Measurements from ENCODE around the gene LRFN5. TPM values are rescaled to one million over a fixed set of nuclear protein-coding genes. Genes with fewer than 3 reads are reported as not detected.

LRFN5 gene
- total RNA-seq, 2 donors from 2014 or later: 0.50 to 5.3 TPM

DNA sequence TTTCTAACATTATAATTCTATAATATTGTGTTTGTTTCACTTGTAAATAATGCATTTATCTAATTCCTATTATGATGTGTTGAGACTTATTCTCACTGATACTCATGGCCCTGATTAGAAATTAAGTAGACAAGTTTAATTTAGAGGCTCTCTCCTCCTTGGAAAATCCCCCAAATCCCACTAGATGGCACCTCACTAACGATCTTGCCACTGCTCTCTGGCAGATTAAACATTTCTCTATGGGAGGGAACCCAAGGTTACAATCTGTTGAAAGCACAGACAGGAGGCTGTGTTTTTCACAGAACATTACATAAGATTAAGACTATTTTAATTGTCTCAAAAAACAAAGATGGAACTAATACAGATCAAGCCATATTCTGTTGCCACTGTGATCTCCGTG is 318.7 kb downstream of the LRFN5 start:
- 13% methylated on average over 2 of the region's 2 CpGs for WGBS
- Histone ChIP-seq H3K4me3 (no peak overlapping the region), H3K27me3 (replicated peaks; ENCODE audit: insufficient read depth) (no peaks in the 10 kb centered on the region), H3K27ac (no peak overlapping the region), H3K36me3 (no peaks in the 10 kb centered on the region), H3K9me3 (no peaks in the 10 kb centered on the region), H3K4me1 (replicated peaks) (no peaks in the 10 kb centered on the region)
- no peak for DNase-seq (ENCODE audit: low spot score)
- intact Hi-C loops (cut with DNase I): no loop called here
- no peak for TF ChIP-seq POLR2A (IDR thresholded peaks at IDR 0.05)
- TF ChIP-seq, protein P1, sequence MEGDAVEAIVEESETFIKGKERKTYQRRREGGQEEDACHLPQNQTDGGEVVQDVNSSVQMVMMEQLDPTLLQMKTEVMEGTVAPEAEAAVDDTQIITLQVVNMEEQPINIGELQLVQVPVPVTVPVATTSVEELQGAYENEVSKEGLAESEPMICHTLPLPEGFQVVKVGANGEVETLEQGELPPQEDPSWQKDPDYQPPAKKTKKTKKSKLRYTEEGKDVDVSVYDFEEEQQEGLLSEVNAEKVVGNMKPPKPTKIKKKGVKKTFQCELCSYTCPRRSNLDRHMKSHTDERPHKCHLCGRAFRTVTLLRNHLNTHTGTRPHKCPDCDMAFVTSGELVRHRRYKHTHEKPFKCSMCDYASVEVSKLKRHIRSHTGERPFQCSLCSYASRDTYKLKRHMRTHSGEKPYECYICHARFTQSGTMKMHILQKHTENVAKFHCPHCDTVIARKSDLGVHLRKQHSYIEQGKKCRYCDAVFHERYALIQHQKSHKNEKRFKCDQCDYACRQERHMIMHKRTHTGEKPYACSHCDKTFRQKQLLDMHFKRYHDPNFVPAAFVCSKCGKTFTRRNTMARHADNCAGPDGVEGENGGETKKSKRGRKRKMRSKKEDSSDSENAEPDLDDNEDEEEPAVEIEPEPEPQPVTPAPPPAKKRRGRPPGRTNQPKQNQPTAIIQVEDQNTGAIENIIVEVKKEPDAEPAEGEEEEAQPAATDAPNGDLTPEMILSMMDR (IDR thresholded peaks at IDR 0.05): no peak

DNA sequence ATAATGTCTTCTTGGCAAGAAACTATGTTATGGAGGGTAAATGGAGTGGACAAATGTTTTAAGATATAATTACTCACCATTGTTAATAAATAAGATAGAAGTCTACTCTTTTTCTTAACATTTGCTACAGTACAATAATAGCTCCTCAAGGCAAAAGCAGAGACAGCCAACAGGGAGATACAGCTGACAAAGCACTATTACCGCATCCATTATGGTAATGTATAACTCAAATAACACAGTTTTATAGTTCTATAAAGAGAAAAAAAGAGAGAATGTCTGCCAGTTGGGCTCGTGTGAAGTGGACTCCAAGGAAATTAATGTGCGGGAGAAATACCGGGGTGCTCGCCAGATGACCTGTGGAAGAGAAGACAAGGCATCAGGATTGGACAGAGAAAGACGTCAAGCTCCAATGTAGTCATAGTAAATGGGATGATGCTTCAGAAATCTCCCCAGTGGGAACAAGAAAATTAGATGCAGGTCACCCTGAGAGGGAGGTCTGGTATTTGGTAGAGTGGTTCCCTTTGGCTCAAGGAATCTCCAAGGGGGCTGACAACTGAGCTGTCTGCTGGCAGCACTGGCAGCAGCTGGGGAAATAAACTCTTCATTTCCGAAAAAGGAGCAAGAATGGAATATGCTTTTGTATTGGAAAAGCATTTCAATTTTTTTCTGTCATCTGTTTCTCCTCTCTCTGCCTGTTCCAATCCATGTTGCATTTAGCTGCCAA is 343.9 kb downstream of the LRFN5 start:
- no peaks in the 10 kb centered on the region for H3K9me3 ChIP-seq
- H3K4me3 ChIP-seq: no peak overlapping the region
- H3K27ac ChIP-seq: no peak overlapping the region
- H3K27me3 ChIP-seq (replicated peaks; ENCODE audit: insufficient read depth): no peaks in the 10 kb centered on the region
- no peaks in the 10 kb centered on the region for H3K4me1 ChIP-seq (replicated peaks)
- intact Hi-C loops (cut with DNase I): no loop called here
- H3K36me3 ChIP-seq: no peaks in the 10 kb centered on the region
- DNase-seq (ENCODE audit: low spot score): no peak
- TF ChIP-seq POLR2AphosphoS5 (IDR thresholded peaks at IDR 0.05): no peak
- TF ChIP-seq, protein P1 (IDR thresholded peaks at IDR 0.05): no peak
- TF ChIP-seq POLR2A (IDR thresholded peaks at IDR 0.05): no peak
- 32% methylated on average over 7 of the region's 7 CpGs for WGBS

Small RNAs within 50 kb of the gene (small RNA-seq; reads per million reads assigned to genes)
- gene RF00322: 0 reads per million in 2 donors

All from prostate gland (tissue), 2 donors.